ENCODE data around the gene RNF144A.

Gene RNF144A

GRCh38 chr2:7045601-7046590 lies 128.7 kb downstream of the RNF144A start:
- no peak for DNase-seq (ENCODE audit: low read depth)

- DNase-seq (ENCODE audit: low read depth) = no peak
Observed at GRCh38 chr2:7047661-7048060, 130.4 kb downstream of the RNF144A start.

GRCh38 chr2:7048762-7049294 lies 131.6 kb downstream of the RNF144A start:
- no peak for DNase-seq (ENCODE audit: low read depth)

- DNase-seq (ENCODE audit: low read depth) = no peak
Observed at GRCh38 chr2:7052404-7052803, 135.2 kb downstream of the RNF144A start.

GRCh38 chr2:7053650-7054265 lies 136.5 kb downstream of the RNF144A start:
- no peak for DNase-seq (ENCODE audit: low read depth)

GRCh38 chr2:7057865-7058400 lies 140.7 kb downstream of the RNF144A start:
- no peak for DNase-seq (ENCODE audit: low read depth)

GRCh38 chr2:7060156-7060555 lies 142.9 kb downstream of the RNF144A start:
- DNase-seq (ENCODE audit: low read depth) = no peak

GRCh38 chr2:7060631-7061449 lies 143.6 kb downstream of the RNF144A start:
- DNase-seq (ENCODE audit: low read depth) = no peak

- no peak for DNase-seq (ENCODE audit: low read depth)
Observed at GRCh38 chr2:7061450-7061789, 144.2 kb downstream of the RNF144A start.

GRCh38 chr2:7061921-7062320 lies 144.7 kb downstream of the RNF144A start:
- DNase-seq (ENCODE audit: low read depth) = no peak

- DNase-seq (ENCODE audit: low read depth) = no peak
Observed at GRCh38 chr2:7063789-7064188, 146.6 kb downstream of the RNF144A start.

GRCh38 chr2:7068457-7068856 lies 151.2 kb downstream of the RNF144A start:
- no peak for DNase-seq (ENCODE audit: low read depth)

GRCh38 chr2:7070483-7070882 lies 153.3 kb downstream of the RNF144A start:
- no peak for DNase-seq (ENCODE audit: low read depth)

GRCh38 chr2:7071154-7071553 lies 153.9 kb downstream of the RNF144A start:
- no peak for DNase-seq (ENCODE audit: low read depth)

- no peak for DNase-seq (ENCODE audit: low read depth)
Observed at GRCh38 chr2:7071916-7072556, 154.8 kb downstream of the RNF144A start.

- no peak for DNase-seq (ENCODE audit: low read depth)
Observed at GRCh38 chr2:7073901-7074300, 156.7 kb downstream of the RNF144A start.

- no peak for DNase-seq (ENCODE audit: low read depth)
Observed at GRCh38 chr2:7075834-7076233, 158.6 kb downstream of the RNF144A start.

- DNase-seq (ENCODE audit: low read depth) = no peak
Observed at GRCh38 chr2:7077660-7078267, 160.6 kb downstream of the RNF144A start.

GRCh38 chr2:7083580-7084509 lies 166.6 kb downstream of the RNF144A start:
- DNase-seq (ENCODE audit: low read depth) = no peak

GRCh38 chr2:7084601-7085000 lies 167.4 kb downstream of the RNF144A start:
- DNase-seq (ENCODE audit: low read depth) = no peak
